HG03196 (cell line): Measurements from ENCODE around the gene DNAJC19.

Experiments
- ATAC-seq: cut with Tn5 transposase; IDR thresholded peaks from one replicate; pipeline ENCODE4 v1.9.1; 2021; ENCODE audit not compliant: unreplicated experiment

Gene DNAJC19

GRCh38 chr3:180962530-180962929 lies 27.0 kb downstream of the DNAJC19 start:
- no peak for ATAC-seq

- ATAC-seq: no peak
These were observed 28.0 kb downstream of the DNAJC19 start for GRCh38 chr3:180961552-180961951.

GRCh38 chr3:180961087-180961486 lies 28.4 kb downstream of the DNAJC19 start:
- ATAC-seq: no peak

- ATAC-seq: no peak
These were observed 29.8 kb downstream of the DNAJC19 start for GRCh38 chr3:180959691-180960090.

- no peak for ATAC-seq
These were observed 41.7 kb downstream of the DNAJC19 start for GRCh38 chr3:180947761-180948390.

- no peak for ATAC-seq
These were observed 48.7 kb downstream of the DNAJC19 start for GRCh38 chr3:180940826-180941225.

- no peak for ATAC-seq
These were observed 54.9 kb downstream of the DNAJC19 start for GRCh38 chr3:180934638-180935037.
